ENCODE results near the gene OTOR.

DNA sequence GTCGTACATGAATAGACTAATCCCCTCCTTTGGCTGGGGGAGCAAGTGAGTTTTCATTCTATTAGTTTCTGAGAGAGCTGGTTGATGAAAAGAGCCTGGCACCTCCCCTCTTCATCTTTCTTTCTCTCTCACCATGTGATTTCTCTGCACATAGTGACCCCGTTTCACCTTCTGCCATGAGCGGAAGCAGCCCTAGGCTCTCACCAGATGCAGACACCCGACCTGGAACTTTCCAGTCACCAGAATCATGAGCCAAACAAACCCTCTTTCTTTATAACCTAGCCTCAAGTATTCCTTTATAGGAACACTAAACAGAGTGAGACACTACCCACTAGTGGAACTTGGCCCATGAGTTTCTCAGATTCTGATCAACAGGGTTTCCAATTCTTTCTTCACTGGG, 16.4 kb downstream of the OTOR start:
- TF ChIP-seq, protein P1, sequence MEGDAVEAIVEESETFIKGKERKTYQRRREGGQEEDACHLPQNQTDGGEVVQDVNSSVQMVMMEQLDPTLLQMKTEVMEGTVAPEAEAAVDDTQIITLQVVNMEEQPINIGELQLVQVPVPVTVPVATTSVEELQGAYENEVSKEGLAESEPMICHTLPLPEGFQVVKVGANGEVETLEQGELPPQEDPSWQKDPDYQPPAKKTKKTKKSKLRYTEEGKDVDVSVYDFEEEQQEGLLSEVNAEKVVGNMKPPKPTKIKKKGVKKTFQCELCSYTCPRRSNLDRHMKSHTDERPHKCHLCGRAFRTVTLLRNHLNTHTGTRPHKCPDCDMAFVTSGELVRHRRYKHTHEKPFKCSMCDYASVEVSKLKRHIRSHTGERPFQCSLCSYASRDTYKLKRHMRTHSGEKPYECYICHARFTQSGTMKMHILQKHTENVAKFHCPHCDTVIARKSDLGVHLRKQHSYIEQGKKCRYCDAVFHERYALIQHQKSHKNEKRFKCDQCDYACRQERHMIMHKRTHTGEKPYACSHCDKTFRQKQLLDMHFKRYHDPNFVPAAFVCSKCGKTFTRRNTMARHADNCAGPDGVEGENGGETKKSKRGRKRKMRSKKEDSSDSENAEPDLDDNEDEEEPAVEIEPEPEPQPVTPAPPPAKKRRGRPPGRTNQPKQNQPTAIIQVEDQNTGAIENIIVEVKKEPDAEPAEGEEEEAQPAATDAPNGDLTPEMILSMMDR (IDR thresholded peaks at IDR 0.05) = no peak
- TF ChIP-seq ZFX (IDR thresholded peaks at IDR 0.05; ENCODE audit: borderline replicate concordance) = no peak
